Frontal cortex (tissue), 4 donors: ENCODE data around the gene FAM163B. TPM values are rescaled to one million over a fixed set of nuclear protein-coding genes. Genes with fewer than 3 reads are reported as not detected.

ENCODE experiments used
- DNase-seq, 2 donors: peaks; one replicate each; pipeline ENCODE4 v3.0.0; 2012; ENCODE audit warnings: low spot score in 2 of 2
- FAIRE-seq: peaks from 2 replicates; lab custom pipeline; 2012; peaks lifted over from hg19 to GRCh38; lab: Jason Lieb, UNC
- total RNA-seq: library from RNA; depleted of rRNA; stranded (reverse); fragments of >200 nt; gene quantifications from one replicate; pipeline ENCODE4 v1.2.3, GENCODE V29; 2014
- donor health status: control.
- donor health status: control.
- donor health status: control.

The FAM163B gene
- total RNA-seq, 1 donor from 2014 or later, result 12.6 TPM

DNA sequence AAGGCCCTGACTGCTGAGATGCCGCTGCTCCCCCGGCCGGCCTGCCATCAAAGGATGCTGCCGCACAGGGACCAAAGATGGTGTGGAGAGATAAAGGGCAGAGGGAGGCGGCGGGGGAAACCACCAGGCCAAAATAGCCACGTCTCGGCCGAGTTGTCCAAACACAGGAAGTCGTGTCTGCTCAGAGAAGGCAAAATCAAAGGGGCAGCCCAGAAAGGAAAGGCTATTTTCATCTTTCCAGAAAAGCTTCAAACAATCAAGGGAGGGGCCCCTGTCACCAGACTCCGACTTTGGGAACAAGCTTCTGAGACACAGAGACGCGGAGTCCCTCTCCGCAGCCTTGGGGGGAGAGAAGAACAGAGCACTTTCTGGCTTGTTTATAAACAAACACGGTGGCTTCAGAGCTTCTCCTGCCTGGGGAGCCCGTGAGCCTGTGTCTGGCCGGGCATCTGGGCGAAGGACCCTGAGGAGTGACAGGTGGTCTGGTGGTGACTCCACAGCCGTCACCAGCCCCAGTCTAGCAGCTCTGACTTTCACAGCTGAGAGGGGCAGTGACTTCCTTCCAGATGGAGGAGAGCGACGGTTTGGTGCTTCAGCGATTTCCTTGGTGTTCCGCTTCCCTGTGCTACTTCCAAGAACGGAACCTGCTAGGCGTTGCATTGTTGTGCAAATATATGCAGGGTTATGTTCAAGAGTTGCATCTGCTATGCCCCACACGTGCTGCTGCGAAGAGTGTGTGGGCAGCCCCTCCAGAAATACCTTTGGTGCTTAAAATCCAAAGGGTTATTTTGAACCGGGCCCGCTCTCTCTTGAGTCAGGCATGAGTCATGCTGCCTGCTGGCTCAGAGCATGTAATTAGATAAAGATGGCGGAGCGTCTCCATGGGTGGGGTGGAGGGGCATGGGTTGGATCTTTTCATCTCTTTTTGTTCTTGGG, 50.7 kb downstream of the FAM163B start:
- FAIRE-seq (no peak), DNase-seq (peak; percentile 55 to 74)

- FAIRE-seq (no peak), DNase-seq (no peak)
Measured at GRCh38 chr9:133557581-133557980, 51.6 kb downstream of the FAM163B start.

DNA sequence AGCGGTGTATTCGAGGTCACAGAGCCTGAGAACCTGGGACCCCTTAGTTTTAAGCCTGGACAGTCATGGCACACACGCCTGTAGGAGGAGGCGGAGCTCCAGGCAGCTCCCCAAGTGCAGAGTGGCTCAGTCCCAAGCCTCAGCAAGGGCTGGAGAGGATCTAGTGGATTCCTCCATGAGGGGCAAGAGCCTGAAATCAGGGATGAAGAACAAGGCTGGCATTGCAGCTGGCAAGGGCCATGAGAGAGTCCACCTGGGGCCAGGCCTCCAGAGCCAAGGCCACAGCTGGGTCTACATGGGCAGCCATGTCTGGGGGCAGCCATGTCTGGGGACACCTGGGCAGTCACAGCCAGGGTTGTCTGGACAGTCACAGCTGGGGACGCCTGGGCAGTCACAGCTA, 52.8 kb downstream of the FAM163B start:
- DNase-seq (no peak), FAIRE-seq (no peak)

- no peak for DNase-seq
- FAIRE-seq, result no peak
Measured at GRCh38 chr9:133554729-133555128, 54.5 kb downstream of the FAM163B start.

DNA sequence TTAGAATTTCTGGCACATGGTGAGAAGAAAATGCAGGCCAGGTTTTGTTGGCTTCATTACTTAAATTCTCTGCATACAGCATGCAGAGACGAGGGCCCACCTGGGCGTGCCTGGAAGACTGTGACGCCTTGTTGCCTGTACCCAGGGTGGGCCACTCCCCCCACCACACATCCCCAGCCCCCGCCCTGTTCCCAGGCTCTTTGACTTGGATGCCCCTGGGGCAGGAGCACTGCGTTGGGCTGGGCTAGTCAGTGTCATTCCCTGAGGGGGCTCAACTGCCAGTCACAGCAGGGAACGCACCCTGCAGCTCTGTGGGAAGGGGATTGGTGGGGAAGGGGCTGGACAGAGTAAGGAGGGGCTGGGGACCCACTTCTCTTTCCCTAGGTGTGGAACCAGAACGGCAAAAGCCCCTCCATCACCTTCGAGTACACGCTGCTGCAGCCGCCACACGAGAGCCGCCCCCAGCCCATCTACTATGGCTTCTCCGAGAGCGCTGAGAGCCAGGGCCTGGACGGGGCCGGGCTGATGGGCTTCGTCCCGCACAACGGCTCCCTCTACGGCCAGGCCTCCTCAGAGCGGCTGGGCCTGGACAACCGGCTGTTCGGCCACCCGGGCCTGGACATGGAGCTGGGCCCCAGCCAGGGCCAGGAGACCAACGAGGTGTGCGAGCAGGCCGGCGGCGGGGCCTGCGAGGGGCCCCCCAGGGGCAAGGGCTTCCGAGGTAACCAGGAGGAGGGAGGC, 55.0 kb downstream of the FAM163B start:
- FAIRE-seq, result no peak
- DNase-seq, result no peak

DNA sequence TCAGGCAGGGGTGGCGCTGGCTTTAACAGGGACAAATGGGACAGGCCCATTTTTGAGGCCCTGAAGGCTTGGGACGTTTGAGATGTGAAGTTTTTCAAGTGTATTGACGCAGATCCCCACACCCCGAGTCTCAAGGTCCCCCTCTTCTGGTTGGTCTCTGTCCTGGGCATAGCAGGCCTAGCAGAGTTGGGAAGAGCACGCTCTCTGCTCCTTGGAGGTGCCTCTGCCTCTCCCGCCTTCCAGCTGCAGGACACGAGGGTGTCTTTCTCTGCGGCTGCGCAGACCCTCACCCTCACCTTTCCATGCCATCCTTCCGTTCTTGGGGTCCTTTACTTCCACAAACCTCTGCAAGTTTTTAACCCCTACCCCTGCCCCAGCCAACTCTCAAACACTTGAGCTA, 56.1 kb downstream of the FAM163B start:
- FAIRE-seq, result no peak
- DNase-seq, result no peak

GRCh38 chr9:133552236-133552635, 57.0 kb downstream of the FAM163B start:
- FAIRE-seq (no peak), DNase-seq (no peak)

DNA sequence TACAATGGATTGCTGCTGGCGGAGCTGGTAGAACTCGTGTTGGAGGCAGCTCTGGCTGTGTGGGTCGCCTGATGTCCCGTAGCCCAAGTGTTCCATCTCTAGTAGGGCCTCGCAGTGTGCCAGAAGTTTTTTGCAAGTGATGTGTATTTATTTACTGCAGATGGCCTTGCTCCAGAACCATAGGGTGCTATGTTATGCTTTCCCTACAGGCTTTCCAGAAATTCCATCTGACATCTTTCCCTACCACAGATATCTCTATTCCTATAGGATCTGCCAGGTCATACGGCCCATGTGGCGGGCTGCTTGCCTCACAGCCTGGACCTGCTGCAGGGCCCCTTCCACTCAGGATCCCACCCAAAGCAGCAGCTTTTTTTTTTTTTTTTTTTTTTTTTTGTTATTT, 57.7 kb downstream of the FAM163B start:
- FAIRE-seq (no peak), DNase-seq (no peak)

DNA sequence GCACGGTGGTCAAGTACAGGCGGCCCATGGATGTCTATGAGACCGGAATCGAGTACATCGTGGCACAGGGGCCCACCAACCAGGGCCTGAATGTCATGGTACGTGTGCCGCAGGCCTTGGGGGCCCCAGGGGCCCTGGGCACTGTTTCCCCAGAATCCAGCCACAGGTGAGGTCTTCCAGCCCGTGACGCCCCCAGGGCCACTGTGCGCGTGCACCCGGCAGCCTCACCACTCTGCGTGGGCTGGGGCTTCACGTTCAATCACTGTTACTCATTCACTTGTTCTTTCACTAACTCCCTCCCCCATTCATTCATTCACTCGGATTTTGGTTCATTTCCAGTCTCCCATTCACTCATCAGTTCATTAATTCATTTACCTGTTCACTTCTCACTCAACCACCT, 62.1 kb downstream of the FAM163B start:
- no peak for FAIRE-seq
- DNase-seq, result no peak

DNA sequence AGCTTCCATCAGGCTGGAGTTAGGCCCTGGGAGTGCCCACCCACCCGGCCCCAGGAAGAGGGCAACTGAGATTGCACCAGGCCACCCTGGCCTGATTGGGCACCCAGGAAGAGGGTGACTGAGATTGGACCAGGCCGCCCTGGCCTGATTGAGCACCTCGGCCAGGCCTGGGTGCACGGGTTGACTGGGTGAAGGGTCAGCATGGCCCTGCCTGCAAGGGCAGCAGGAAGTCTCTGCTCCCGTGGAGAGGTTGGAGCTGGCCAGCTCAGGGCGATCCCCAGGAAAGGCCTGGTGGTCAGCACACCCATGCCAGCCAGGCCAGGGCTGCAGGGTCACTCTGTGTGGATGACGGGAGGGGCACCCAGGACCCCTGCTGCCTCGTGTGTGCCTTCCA, 62.9 kb downstream of the FAM163B start:
- no peak for FAIRE-seq

GRCh38 chr9:133545494-133546286, 63.5 kb downstream of the FAM163B start:
- DNase-seq (no peak), FAIRE-seq (no peak)

More for the DNA sequence above, 62.9 kb downstream of the FAM163B start:
- no peak for DNase-seq

- DNase-seq (peak in 1 of 2 donors; percentile 22), FAIRE-seq (no peak)
Measured at GRCh38 chr9:133543772-133544467, 65.3 kb downstream of the FAM163B start.

- DNase-seq, result peak in 1 of 2 donors; percentile 6
- no peak for FAIRE-seq
Measured at GRCh38 chr9:133542002-133542401, 67.2 kb downstream of the FAM163B start.

GRCh38 chr9:133540698-133541025, 68.5 kb downstream of the FAM163B start:
- FAIRE-seq (no peak), DNase-seq (no peak)

- DNase-seq (peak; percentile 38 to 48), FAIRE-seq (no peak)
Measured at GRCh38 chr9:133539991-133540697, 69.0 kb downstream of the FAM163B start.

DNA sequence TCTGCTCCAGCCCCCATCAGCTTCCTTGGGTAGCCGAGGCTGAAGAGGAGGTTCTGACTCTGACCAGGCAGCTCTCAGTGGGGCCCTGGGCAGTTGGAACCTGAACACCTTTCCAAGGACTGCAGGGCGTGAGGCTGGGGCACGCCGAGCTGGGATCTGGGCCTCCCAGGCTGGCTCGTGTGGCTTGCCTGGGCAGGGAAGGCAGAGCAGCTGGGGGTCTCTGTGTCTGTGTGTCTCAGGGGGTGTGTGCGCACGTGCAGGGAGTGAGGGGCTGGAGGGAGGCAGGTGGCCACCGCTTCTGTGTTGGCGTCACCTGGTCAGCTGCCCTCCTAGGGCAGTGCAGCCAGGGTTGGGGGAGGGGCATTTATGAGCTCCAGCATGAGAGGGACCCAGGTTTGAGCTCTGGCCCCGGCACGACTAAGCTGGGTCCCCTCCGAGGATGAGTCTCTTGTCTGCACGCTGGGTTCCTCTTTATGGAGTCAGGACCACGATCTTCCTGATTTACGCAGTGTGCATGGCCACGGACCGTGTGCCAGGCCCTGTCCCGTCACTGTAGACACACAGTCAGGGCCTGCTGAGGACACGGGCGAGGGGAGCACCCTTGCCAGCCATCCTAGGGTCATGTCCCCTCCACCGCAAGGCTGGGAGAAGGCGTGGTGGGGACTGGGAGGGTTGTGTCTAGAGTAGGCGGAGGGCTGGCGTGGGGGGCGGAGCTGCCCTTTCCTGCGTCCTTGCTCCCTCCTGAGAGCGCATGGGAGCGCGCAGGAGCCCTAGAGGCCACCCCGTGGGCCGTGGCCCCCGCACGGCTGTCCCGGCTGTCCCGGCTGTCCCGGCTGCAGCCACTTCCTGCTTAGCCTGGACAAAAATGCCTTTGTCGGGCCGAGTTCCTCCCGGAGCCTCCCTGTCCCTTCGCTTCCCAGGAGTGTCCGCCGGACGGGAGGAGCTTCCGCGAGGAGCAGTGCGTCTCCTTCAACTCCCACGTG, 70.0 kb downstream of the FAM163B start:
- FAIRE-seq (no peak), DNase-seq (peak; percentile 67 to 73)

GRCh38 chr9:133538176-133538575, 71.0 kb downstream of the FAM163B start:
- FAIRE-seq (no peak), DNase-seq (no peak)

GRCh38 chr9:133537257-133537656, 71.9 kb downstream of the FAM163B start:
- DNase-seq, result no peak
- FAIRE-seq, result no peak
